Heart left ventricle (tissue), 16 donors: ENCODE data around the gene TGM4. TPM values are rescaled to one million over a fixed set of nuclear protein-coding genes. Genes with fewer than 3 reads are reported as not detected.
"Not testable (repeated sequence)": the region's sequence is repeated elsewhere in the genome, so short reads cannot be mapped to it uniquely, and the experiment has no call there.

Experiments used
- ATAC-seq, 4 donors: fragments of 200-7000 bp; cut with Tn5 transposase; one replicate each; pipeline ENCODE4 v1.9.1; 2020 to 2022; ENCODE audit warnings: moderate library complexity in 4 of 4, mild to moderate bottlenecking in 3 of 4, moderate number of reproducible peaks in 1 of 4
- DNase-seq, 5 donors: peaks; one replicate each; pipeline ENCODE4 v3.0.0-alpha.2; 2020
- H3K27ac ChIP-seq, 12 donors: fragments of 200-600 bp; sonication (generic) in 4 of 12; one replicate each; pipeline versions ENCODE4 v1.5.0 to v1.8.0; 2016 to 2022; ENCODE audit warnings: mild to moderate bottlenecking in 2 of 12
- H3K27me3 ChIP-seq, 9 donors: fragments of 200-600 bp; sonication (generic) in 2 of 9; one replicate each; pipeline versions ENCODE4 v1.5.1 to v1.8.0; 2016 to 2022; ENCODE audit warnings: mild to moderate bottlenecking in 3 of 9
- H3K36me3 ChIP-seq, 9 donors: fragments of 200-600 bp; sonication (generic) in 2 of 9; one replicate each; pipeline versions ENCODE4 v1.5.0 to v1.8.0; 2018 to 2022; ENCODE audit warnings: mild to moderate bottlenecking in 2 of 9
- H3K4me1 ChIP-seq, 12 donors: fragments of 200-600 bp; sonication (generic) in 4 of 12; one replicate each; pipeline versions ENCODE4 v1.5.0 to v1.8.0; 2016 to 2022; ENCODE audit warnings: mild to moderate bottlenecking in 3 of 12
- H3K4me3 ChIP-seq, 12 donors: fragments of 200-600 bp; sonication (generic) in 4 of 12; one replicate each; pipeline versions ENCODE4 v1.5.0 to v1.8.0; 2017 to 2022; ENCODE audit warnings: mild to moderate bottlenecking in 9 of 12, moderate library complexity in 4 of 12
- H3K9me3 ChIP-seq, 12 donors: fragments of 200-600 bp; sonication (generic) in 4 of 12; one replicate each; pipeline versions ENCODE4 v1.5.0 to v1.8.0; 2016 to 2022; ENCODE audit warnings: mild to moderate bottlenecking in 1 of 12
- POLR2A ChIP-seq, 2 donors: fragments of 450-650 bp; IDR thresholded peaks; one replicate each; pipeline ENCODE4 v1.6.1; 2017; ENCODE audit warnings: antibody characterized with exemption in 2 of 2, mild to moderate bottlenecking in 2 of 2, moderate library complexity in 2 of 2
- WGBS, 4 donors: extraction: QIAGEN DNeasy Blood & Tissue Kit in 2 of 4; methylation state at CpG; one replicate each; pipeline versions ENCODE4 v1.1.5 to v1.1.7; 2013 to 2018; 5-methylcytosine and 5-hydroxymethylcytosine counted together
- intact Hi-C, 10 donors: fragments of 100-400 bp; cut with DNase I; formaldehyde crosslinking; loops; one replicate each; pipeline versions ENCODE4 v1.11.1 to v1.14.2; 2022
- polyA plus RNA-seq, 2 donors: library from polyadenylated mRNA; stranded (reverse); fragments of 200-250 nt; gene quantifications; one replicate each; pipeline ENCODE4 v1.2.3, GENCODE V29; 2013
- total RNA-seq, 9 donors: library from RNA; depleted of rRNA in 2 of 9; stranded (reverse); fragments of >200 nt in 2 of 9; fragmentation: NEBNext Ultra II Directional in 3 of 9; extraction: Animal tissue kit (Norgen Biotek cat#: 25700) in 3 of 9; gene quantifications; one replicate each; pipeline versions ENCODE4 v1.1.0 to v1.2.4, GENCODE V29; 2016 to 2023
- TF ChIP-seq, protein P1 (sequence below), 12 donors: fragments of 200-600 bp; sonication (generic) in 4 of 12; IDR thresholded peaks; one replicate each; pipeline versions ENCODE4 v1.5.0 to v1.8.0; 2018 to 2022; ENCODE audit warnings: antibody characterized with exemption in 12 of 12, mild to moderate bottlenecking in 5 of 12
- donor health status: ischemic (EF 13 %, LVEDD 7.1; RV severe dilation, severe dysfunction).
- donor health status: healthy with polysubstance abuse.
- donor health status: DM: no; HTN: yes; CAD: no.
- donor health status: DM: no; HTN: no; CAD: no.
- donor health status: ischemic (EF 25% LVEDD 6.9; RV normal size, moderate dysfunction).
- donor health status: ischemic (EF 25% LVEDD 5.7; RV mildly dilated, moderate dysfunction).
- donor health status: healthy.
- donor health status: DM: yes; HTN: yes; CAD: no.
- donor health status: ischemic (EF 35%, LVEDD 5.7; RV mildly dilated, moderate dysfunction).
- donor health status: nonischemic (EF 11% LVEDD 7.7; RV severe dilation, severe dysfunction).
- donor health status: DM: yes; HTN: yes; CAD: no.
- donor health status: PGD.
- donor health status: ischemic (EF 29% LVEDD 5.4; RV normal size, mild dysfunction).
- donor health status: nonischemic (EF 23%, LVEDD 6.1; RV moderate dilation, normal function).

The TGM4 gene
- total and polyA plus RNA-seq, 11 donors, result 0.66 TPM; not detected in 10

GRCh38 chr3:44842376-44842775 lies 32.0 kb upstream of the TGM4 start:
- Histone ChIP-seq H3K4me1 (peaks cover 0 to 22% (median 0%) of the 10 kb centered on the region in 12 donors), H3K27ac (no peak overlapping the region), H3K27me3 (no peaks in the 10 kb centered on the region), H3K9me3 (peaks cover 0 to under 1% (median 0%) of the 10 kb centered on the region in 12 donors), H3K4me3 (no peak overlapping the region), H3K36me3 (peaks cover 0 to 14% (median 0%) of the 10 kb centered on the region in 9 donors)
- ATAC-seq (no peak), DNase-seq (no peak)
- intact Hi-C loops, result no loop called here
- TF ChIP-seq, protein P1, sequence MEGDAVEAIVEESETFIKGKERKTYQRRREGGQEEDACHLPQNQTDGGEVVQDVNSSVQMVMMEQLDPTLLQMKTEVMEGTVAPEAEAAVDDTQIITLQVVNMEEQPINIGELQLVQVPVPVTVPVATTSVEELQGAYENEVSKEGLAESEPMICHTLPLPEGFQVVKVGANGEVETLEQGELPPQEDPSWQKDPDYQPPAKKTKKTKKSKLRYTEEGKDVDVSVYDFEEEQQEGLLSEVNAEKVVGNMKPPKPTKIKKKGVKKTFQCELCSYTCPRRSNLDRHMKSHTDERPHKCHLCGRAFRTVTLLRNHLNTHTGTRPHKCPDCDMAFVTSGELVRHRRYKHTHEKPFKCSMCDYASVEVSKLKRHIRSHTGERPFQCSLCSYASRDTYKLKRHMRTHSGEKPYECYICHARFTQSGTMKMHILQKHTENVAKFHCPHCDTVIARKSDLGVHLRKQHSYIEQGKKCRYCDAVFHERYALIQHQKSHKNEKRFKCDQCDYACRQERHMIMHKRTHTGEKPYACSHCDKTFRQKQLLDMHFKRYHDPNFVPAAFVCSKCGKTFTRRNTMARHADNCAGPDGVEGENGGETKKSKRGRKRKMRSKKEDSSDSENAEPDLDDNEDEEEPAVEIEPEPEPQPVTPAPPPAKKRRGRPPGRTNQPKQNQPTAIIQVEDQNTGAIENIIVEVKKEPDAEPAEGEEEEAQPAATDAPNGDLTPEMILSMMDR (IDR thresholded peaks at IDR 0.05), result no peak
- TF ChIP-seq POLR2A (IDR thresholded peaks at IDR 0.05), result no peak
- 75 to 82% (median 76%) methylated on average over 2 of the region's 2 CpGs for WGBS, 4 donors

- ATAC-seq (peak; percentile 98 to 99 (median 98)), DNase-seq (peak in 4 of 5 donors; percentile 70 to 76 (median 72))
- intact Hi-C loops, result loop anchor here in 2 of 10 donors (5.0 kb wide), 2 partner anchors 79 to 84 kb away; partner anchors contain the start of genes KIAA1143 (in 1 of the 2) and KIF15 (in 1 of the 2)
- Histone ChIP-seq H3K4me3 (no peak overlapping the region), H3K36me3 (peaks cover 0 to 7% (median 0%) of the 10 kb centered on the region in 9 donors), H3K27ac (peak overlapping the region; percentile 21 to 90 (median 78)), H3K4me1 (peaks cover 0 to 24% (median 2%) of the 10 kb centered on the region in 12 donors), H3K9me3 (no peaks in the 10 kb centered on the region), H3K27me3 (no peaks in the 10 kb centered on the region)
- no peak for TF ChIP-seq POLR2A (IDR thresholded peaks at IDR 0.05)
- TF ChIP-seq, protein P1 (IDR thresholded peaks at IDR 0.05), result no peak
- 42 to 55% (median 52%) methylated on average over 7 of the region's 7 CpGs for WGBS, 4 donors
Measured at GRCh38 chr3:44845528-44846520, 28.6 kb upstream of the TGM4 start.

GRCh38 chr3:44848634-44849033 lies 25.8 kb upstream of the TGM4 start:
- ATAC-seq (no peak), DNase-seq (no peak)
- H3K27me3 ChIP-seq, result no peaks in the 10 kb centered on the region
- intact Hi-C loops, result loop anchor here in 2 of 10 donors (5.0 kb wide), 2 partner anchors 81 to 86 kb away; partner anchors contain the start of genes KIAA1143 (in 1 of the 2) and KIF15 (in 1 of the 2)
- no peak overlapping the region for H3K27ac ChIP-seq
- no peaks in the 10 kb centered on the region for H3K36me3 ChIP-seq
- no peak for TF ChIP-seq POLR2A (IDR thresholded peaks at IDR 0.05)
- TF ChIP-seq, protein P1 (IDR thresholded peaks at IDR 0.05), result no peak
- no peak overlapping the region for H3K4me3 ChIP-seq
- peaks cover 0 to 24% (median 2%) of the 10 kb centered on the region in 12 donors for H3K4me1 ChIP-seq
- peaks cover 0 to 2% (median 0%) of the 10 kb centered on the region in 12 donors for H3K9me3 ChIP-seq
- 32 to 71% (median 64%) methylated on average over 1 of the region's 1 CpG for WGBS, 4 donors

- H3K4me1 ChIP-seq, H3K36me3 ChIP-seq, H3K4me3 ChIP-seq, H3K27ac ChIP-seq, ATAC-seq, H3K27me3 ChIP-seq, intact Hi-C loops, DNase-seq: not testable (repeated sequence)
- peaks cover 0 to 13% (median 0%) of the 10 kb centered on the region in 12 donors for H3K9me3 ChIP-seq
- WGBS, 4 donors, result 96 to 99% (median 98%) methylated on average over 6 of the region's 6 CpGs
Measured at GRCh38 chr3:44856663-44857062, 17.7 kb upstream of the TGM4 start.
